ENCODE data around the gene DNAJC30. TPM values are rescaled to one million over a fixed set of nuclear protein-coding genes. Genes with fewer than 3 reads are reported as not detected.
"Not testable (repeated sequence)": the region's sequence is repeated elsewhere in the genome, so short reads cannot be mapped to it uniquely, and the experiment has no call there.

The DNAJC30 gene
- total RNA-seq, 4 donors from 2014 or later = 2.3 to 9.3 (median 5.3) TPM

- no peak for TF ChIP-seq EP300 (IDR thresholded peaks at IDR 0.05)
- TF ChIP-seq POLR2AphosphoS5 (IDR thresholded peaks at IDR 0.05) = no peak
- no peak for TF ChIP-seq CTCF (IDR thresholded peaks at IDR 0.05)
- no peak for TF ChIP-seq POLR2A (IDR thresholded peaks at IDR 0.05)
- Histone ChIP-seq H3K27ac (no peak overlapping the region), H3K4me3 (no peak overlapping the region), H3K27me3 (peaks cover 20% of the 10 kb centered on the region), H3K36me3 (no peaks in the 10 kb centered on the region), H3K9me3 (no peaks in the 10 kb centered on the region), H3K4me1 (peaks cover 0 to 19% (median 0%) of the 10 kb centered on the region in 3 donors)
- WGBS, 2 donors (ENCODE audit: low coverage in 1 of 2) = 40% methylated on average over 1 of the region's 1 CpG; no CpG with 5 or more reads in 1 of the 2 donors
- ATAC-seq = no peak
Measured at GRCh38 chr7:73726083-73726466, 42.8 kb upstream of the DNAJC30 start.

GRCh38 chr7:73723813-73724212 lies 40.6 kb upstream of the DNAJC30 start:
- TF ChIP-seq POLR2AphosphoS5 (IDR thresholded peaks at IDR 0.05) (no peak), POLR2A (IDR thresholded peaks at IDR 0.05) (no peak), EP300 (IDR thresholded peaks at IDR 0.05) (no peak), CTCF (IDR thresholded peaks at IDR 0.05) (no peak)
- WGBS, 2 donors (ENCODE audit: low coverage in 1 of 2) = 86 to 93% methylated on average over 3 of the region's 3 CpGs

GRCh38 chr7:73722785-73723184 lies 39.5 kb upstream of the DNAJC30 start:
- WGBS, 2 donors (ENCODE audit: low coverage in 1 of 2) = 64 to 79% methylated on average over 3 to 5 of the region's 6 CpGs
- ATAC-seq = no peak
- no peaks in the 10 kb centered on the region for H3K36me3 ChIP-seq

More at GRCh38 chr7:73723813-73724212, 40.6 kb upstream of the DNAJC30 start:
- ATAC-seq = no peak
- Histone ChIP-seq H3K9me3 (no peaks in the 10 kb centered on the region), H3K36me3 (no peaks in the 10 kb centered on the region), H3K4me1 (peaks cover 0 to 37% (median 5%) of the 10 kb centered on the region in 3 donors), H3K4me3 (no peak overlapping the region), H3K27me3 (peaks cover 20% of the 10 kb centered on the region), H3K27ac (no peak overlapping the region)

GRCh38 chr7:73722182-73722581 lies 38.9 kb upstream of the DNAJC30 start:
- Histone ChIP-seq H3K27ac (peak overlapping the region in 1 of 4 donors; percentile 68), H3K27me3 (peaks cover 13% of the 10 kb centered on the region), H3K4me1 (peaks cover 0 to 53% (median 16%) of the 10 kb centered on the region in 3 donors)
- H3K36me3 ChIP-seq, H3K4me3 ChIP-seq, ATAC-seq, H3K9me3 ChIP-seq: not testable (repeated sequence)
- WGBS, 2 donors (ENCODE audit: low coverage in 1 of 2) = 97% methylated on average over 4 of the region's 4 CpGs; no CpG with 5 or more reads in 1 of the 2 donors

More at GRCh38 chr7:73722785-73723184, 39.5 kb upstream of the DNAJC30 start:
- Histone ChIP-seq H3K27ac (no peak overlapping the region), H3K9me3 (no peaks in the 10 kb centered on the region), H3K4me1 (peaks cover 0 to 47% (median 10%) of the 10 kb centered on the region in 3 donors), H3K27me3 (peaks cover 16% of the 10 kb centered on the region), H3K4me3 (no peak overlapping the region)
- TF ChIP-seq CTCF (IDR thresholded peaks at IDR 0.05) (no peak), EP300 (IDR thresholded peaks at IDR 0.05) (no peak), POLR2AphosphoS5 (IDR thresholded peaks at IDR 0.05) (no peak), POLR2A (IDR thresholded peaks at IDR 0.05) (no peak)

- no peak overlapping the region for H3K4me3 ChIP-seq
- H3K27me3 ChIP-seq = peaks cover 6% of the 10 kb centered on the region
- TF ChIP-seq POLR2AphosphoS5 (IDR thresholded peaks at IDR 0.05) (peak; percentile 59), EP300 (IDR thresholded peaks at IDR 0.05) (no peak)
- peaks cover 0 to 61% (median 24%) of the 10 kb centered on the region in 3 donors for H3K4me1 ChIP-seq
- no peaks in the 10 kb centered on the region for H3K36me3 ChIP-seq
- peak overlapping the region in 3 of 4 donors; percentile 36 to 68 (median 64) for H3K27ac ChIP-seq
- no peaks in the 10 kb centered on the region for H3K9me3 ChIP-seq
- ATAC-seq = peak; percentile 42
- 80 to 100% methylated on average over 1 to 2 of the region's 3 CpGs for WGBS, 2 donors (ENCODE audit: low coverage in 1 of 2)
Measured at GRCh38 chr7:73721377-73721817, 38.1 kb upstream of the DNAJC30 start.

GRCh38 chr7:73720443-73720842 lies 37.2 kb upstream of the DNAJC30 start:
- H3K9me3 ChIP-seq, H3K27me3 ChIP-seq, H3K36me3 ChIP-seq, H3K4me3 ChIP-seq, ATAC-seq: not testable (repeated sequence)
- 93 to 98% methylated on average over 2 to 9 of the region's 9 CpGs for WGBS, 2 donors (ENCODE audit: low coverage in 1 of 2)
- peak overlapping the region in 2 of 4 donors; percentile 75 to 80 for H3K27ac ChIP-seq
- peaks cover 0 to 66% (median 34%) of the 10 kb centered on the region in 3 donors for H3K4me1 ChIP-seq
